IPS DF 19.7 (cell line): ENCODE data around the gene CD48.
"Not testable (repeated sequence)": the region's sequence is repeated elsewhere in the genome, so short reads cannot be mapped to it uniquely, and the experiment has no call there.

Experiments used
- DNase-seq: peaks from one replicate; pipeline ENCODE4 v3.0.0-alpha.2; 2013; ENCODE audit warnings: low read depth, low spot score

Gene CD48

GRCh38 chr1:160713161-160713560 lies 1.5 kb upstream of the CD48 start:
- no peak for DNase-seq

DNA sequence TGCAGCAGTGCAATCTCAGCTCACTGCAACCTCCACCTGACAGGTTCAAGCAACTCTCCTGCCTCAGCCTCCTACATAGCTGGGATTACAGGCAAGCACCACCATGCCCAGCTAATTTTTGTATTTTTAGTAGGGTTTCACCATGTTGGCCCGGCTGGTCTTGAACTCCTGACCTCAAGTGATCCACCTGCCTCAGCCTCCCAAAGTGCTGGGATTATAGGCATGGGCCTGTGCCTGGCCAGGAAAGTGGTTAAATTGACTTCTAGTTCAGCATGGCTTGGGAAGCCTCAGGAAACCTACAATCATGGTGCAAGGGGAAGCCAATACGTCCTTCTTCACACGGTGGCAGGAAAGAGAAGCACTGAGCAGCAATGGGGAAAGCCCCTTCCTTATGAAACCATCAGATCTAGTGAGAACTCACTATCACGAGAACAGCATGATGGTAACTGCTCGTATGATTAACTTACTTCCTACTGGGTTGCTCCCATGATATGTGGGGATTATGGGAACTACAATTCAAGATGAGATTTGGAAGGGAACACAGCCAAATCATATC lies 981 bp upstream of the CD48 start:
- DNase-seq, result not testable (repeated sequence)

DNA sequence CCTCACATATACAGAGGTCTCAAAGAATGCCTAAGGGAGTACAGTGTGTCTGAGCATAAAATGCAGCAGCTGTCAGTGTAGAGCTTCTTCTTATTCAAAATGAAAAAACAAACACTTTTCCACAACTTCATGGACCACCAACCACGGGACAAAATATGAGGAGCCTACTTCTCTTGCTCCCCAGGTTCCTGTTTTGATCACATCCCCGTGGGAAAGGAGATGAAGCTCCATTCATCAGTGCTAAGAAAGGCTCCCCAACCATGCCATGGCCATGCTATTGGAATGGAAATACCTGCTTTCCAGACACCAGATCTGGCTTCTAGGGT lies 383 bp downstream of the CD48 start:
- no peak for DNase-seq

DNA sequence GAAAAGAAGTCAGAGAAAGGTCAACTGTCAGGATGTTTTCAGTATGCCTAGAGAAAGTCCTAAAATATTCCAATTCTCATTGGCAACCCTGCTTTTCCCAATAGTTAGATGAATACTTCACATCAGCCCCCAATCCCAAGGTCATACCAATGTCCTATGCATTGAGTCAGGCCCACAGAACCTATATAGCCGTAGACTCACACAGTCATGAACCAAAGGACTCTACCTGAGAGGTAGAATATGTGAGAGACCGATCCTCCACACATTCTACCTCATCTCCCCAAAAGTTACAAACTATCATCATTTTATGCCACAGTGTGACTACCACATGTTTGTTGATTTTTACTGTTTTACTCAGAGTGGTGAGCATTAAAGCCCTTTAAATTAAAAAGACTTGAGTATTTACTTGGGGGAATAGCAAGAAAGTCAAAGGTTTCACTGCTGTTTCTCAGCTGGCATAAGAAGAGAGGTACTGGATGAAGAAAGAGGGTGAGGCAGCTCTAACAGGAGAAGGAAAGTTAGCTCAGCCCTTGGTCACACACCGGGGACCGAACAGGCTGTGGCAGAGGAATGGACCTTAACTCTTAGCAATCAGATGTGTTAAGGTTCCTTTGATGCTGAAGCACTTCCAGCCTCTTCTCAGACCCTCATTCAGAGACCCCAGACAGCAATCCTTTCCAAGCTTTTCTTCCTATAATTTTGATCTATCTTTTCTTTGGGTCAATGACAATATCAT lies 937 bp downstream of the CD48 start:
- no peak for DNase-seq

DNA sequence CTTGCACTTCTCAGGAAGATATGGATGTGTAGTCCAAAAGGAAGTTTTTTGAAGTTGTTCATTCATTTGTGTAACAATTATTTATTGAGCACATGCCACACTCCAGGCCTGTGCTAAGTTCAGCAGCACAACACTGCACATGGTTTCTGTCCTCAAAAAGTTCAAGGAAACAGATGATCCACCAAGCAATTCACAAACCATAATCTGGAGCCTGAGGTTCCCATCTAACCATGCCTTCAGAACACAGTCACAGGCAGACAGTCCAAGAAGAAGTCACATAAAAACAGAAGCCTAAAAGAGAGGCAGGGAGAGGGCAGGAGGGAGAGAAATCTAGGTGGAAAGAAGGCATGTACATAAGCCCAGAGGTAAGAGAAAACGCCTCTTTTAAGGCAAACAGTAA lies 1.9 kb downstream of the CD48 start:
- DNase-seq, result no peak

- DNase-seq, result no peak
Observed at GRCh38 chr1:160708801-160709200, 2.8 kb downstream of the CD48 start.

DNA sequence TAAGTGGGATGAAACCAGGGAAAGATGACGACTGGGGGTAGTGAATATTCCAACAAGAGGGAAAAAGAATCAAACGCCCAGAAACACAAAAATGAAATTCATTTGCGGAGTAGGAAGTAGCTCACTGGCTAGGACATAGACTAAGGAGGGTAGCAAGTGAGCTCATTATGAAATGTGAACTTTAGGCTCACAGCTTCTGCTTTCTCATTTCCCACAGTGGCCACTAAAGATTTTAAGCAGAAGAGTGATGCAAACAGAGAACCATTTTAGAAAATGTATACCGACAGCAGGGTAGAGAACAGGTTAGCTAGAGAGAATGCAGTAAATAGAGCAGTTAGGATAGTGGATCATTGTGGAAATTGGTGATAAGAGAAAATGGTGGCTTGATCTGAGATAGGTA lies 3.5 kb downstream of the CD48 start:
- no peak for DNase-seq

DNA sequence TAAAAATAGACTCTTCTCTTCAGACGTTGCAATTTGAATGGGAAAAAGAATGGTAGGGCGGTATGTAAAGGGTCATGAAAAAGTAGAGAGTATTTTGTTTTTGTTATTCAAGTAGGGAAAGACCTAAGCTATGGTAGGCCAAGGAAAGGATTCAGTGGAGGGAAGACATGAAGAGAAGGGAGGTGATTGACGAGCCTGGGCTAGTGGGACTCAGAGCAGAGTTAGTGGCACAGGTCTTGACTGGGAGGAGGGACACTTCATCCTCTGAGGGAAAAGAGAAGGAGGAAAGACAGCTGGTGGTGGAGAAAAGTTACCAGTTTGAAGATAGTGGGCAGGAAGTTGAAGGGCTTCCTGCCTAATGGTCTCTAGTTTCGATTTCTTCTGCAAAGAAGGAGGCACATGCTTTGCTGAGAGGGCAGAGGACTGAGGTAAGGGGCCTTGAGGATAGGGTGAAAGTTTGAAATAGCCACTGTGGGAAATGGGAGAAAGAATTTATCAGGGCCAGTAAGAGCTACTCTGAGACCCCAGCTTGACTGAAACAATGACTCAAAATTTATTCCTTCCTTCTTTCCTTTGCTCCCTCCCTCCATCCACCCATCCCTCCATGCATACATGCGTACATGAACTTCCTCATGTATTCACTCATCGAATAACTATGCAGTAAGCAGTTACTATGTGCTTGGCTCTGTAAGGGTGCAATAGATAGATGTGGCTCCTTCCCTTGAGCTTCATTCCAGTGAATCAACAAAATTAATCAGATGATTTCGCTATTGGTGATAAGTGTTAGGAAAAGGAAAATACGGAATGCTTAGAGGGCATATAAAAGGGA lies 4.2 kb downstream of the CD48 start:
- no peak for DNase-seq

GRCh38 chr1:160706526-160707235 lies 4.9 kb downstream of the CD48 start:
- no peak for DNase-seq

DNA sequence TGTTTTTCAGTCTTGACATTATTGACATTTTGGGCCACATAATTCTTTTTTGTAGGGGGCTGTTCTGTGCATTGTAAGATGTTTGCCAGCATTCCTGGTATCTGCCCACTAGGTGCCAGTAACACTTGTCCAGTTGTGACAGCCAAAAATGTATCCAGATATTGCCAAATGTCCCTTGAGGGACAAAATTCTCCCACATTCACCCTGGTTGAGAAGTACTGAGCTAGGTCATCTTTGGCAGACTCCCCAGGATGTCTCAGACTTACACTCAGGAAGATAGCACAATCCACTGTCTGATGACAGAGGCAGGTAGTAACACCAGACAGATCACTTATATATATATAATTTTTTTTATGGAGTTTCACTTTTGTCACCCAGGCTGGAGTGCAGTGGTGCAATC lies 5.9 kb downstream of the CD48 start:
- DNase-seq, result no peak

DNA sequence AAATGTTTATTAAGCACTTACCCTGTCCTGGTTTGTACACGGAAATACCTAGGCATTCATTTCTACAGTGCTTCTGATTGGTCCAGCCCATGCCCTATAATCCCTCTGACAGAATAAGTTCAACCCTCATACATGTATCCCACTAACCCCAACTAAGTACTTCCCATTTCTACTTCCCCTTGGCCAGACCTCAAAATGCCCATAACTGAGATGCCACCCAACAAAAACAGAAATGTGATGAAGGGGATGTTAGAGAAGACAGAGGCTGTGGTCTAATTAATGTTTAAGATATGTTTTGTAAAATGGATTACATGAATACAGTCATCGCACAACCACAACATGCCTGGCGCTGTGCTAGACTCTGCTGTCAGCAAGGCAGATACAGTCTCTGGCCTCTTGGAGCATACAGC lies 6.4 kb downstream of the CD48 start:
- not testable (repeated sequence) for DNase-seq

DNA sequence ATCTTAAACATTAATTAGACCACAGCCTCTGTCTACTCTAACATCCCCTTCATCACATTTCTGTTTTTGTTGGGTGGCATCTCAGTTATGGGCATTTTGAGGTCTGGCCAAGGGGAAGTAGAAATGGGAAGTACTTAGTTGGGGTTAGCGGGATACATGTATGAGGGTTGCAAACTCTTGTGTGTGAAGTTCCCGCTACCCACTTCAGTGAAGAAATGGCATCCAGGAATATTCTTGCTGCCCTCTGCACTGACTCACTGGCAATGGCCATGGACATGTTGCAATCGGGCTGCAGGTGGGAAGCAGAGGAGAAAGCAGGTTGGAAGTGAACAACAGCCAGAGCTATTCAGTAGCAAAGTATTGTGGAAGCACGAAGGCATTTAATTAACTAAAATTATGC lies 7.4 kb downstream of the CD48 start:
- no peak for DNase-seq

DNA sequence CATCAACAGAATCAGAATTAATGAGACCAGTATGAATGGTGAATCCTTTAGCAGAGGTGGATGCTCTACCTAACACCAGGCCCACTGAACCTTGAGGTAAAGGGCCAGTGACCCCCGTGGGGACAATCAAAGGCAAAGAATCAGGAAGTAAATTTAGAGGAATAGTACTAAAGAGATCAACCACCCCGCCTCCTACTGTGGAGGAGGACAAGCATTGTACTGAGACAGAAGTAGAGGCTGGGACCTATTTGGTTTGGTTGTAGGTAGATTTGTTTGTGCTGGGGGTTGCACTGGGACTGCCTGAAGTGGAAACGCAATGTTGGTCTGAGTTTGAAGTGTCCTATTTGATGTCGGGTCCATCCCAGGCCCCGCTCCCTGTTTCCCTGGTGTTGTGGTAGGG lies 9.5 kb downstream of the CD48 start:
- no peak for DNase-seq

DNA sequence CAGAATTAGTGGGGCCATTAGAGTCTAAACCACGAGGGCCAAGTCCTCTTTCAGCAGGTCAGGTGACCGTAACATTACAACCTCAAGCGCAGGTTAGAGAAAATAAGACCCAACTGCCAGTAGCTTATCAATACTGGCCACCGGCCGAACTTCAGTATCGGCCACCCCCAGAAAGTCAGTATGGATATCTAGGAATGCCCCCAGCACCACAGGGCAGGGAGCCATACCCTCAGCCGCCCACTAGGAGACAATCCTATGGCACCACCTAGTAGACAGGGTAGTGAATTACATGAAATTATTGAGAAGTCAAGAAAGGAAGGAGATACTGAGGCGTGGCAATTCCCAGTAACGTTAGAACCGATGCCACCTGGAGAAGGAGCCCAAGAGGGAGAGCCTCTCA lies 19.2 kb downstream of the CD48 start:
- not testable (repeated sequence) for DNase-seq

- DNase-seq, result no peak
Observed at GRCh38 chr1:160685266-160685665, 26.4 kb downstream of the CD48 start.

DNA sequence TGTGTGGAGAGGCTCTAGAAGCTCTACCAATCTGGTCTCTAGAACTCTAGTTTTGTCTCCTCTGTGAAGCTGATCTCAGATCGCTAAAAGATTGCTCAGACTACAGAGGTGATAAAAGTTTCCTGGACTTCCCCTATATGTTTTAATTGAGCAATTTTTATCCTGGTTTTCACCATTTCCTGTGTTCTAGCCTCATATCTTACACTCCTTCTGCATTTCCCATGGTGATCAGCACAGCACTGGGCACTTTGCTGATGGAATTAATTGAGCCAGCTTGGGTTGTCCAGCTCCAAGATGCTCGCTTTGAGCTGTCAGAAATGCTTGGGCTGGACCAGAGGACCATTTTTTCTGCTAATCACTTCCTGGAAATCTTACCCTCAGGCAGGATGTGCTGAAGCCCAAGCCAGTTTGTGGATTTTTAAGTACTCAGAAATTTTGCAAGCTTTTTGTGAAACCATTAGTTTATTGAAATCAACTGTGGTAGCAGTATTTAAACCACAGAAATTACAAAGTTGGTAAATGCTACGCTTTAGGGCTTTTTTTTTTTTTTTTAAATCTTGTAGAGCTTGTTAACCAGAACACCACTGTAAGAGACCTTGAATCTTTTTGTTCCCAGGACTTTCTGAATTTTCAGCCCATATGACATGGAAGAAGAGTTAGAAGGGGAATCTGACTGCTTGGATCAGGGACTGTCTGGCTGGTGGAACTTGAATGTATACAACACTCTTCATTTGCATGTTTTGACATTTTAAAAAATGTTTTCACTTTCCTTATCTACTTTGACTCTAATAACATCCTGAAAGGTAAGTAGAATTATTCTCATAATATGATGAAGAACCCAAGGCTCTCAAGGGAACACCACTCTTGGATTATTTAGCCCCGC lies 28.4 kb downstream of the CD48 start:
- no peak for DNase-seq

- DNase-seq, result no peak
Observed at GRCh38 chr1:160681891-160682140, 29.8 kb downstream of the CD48 start.

DNA sequence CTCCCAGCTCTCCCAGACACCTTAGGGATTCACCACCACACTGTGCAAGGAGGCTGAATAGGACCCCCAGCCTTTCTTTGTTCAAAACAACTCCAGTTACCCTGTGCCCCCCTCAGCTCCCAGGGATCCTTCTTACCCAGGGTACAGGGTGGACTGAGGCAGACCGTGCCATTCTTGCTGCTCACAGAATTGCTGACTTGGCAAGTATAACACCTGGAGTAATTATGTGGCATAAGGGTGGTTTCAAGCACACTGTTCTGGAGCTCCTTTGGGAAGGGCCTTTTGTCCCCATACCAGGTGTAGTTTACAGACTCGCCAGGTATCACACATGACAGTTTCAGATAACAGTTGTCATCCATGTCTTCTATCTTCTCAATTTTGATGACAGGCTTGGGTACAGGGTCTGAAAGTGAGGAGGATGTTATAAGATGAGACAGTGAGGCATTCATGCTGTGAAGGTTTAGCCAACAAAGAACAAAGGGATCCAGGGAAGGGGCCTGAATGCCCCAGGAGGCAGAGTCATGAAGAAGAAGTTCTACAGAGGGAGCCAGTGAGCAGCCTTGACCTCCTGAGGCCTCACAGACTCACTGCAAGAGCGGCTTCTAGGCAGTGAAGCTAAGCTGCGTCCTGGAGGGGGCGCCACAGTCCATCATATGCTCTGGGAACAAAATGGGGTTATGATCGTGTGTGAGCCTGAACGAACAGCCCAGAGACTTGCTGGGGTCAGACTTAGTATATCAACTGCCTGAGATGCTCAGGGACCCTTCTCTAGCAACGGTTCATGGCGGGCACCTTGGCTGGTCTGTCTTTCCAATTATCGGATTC lies 30.3 kb downstream of the CD48 start:
- DNase-seq, result peak; percentile 78

GRCh38 chr1:160680399-160680798 lies 31.2 kb downstream of the CD48 start:
- no peak for DNase-seq

DNA sequence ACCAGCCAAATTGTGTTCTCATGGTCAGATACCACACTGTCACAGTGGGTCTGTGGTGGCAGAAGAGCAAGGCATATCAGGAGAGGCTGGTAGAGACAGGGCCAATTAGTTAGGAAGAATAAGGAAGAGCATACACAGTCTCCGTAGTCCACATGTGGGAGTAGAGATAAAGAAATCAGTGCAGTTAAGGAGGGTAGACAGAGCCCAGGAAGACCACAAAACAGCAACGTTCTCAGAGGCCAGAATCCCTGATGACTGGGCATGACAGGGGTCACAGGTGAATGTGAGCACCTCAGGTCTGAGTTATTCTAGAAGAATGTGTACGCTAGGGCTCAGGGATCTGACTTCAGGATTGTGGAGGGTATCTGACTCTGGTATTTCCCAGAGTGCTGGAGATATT lies 31.7 kb downstream of the CD48 start:
- DNase-seq, result no peak
